HG02798 (cell line): ENCODE data around the gene MRPL9.
"Not testable (repeated sequence)": the region's sequence is repeated elsewhere in the genome, so short reads cannot be mapped to it uniquely, and the experiment has no call there.

Experiments
- ATAC-seq: cut with Tn5 transposase; IDR thresholded peaks from one replicate; pipeline ENCODE4 v1.9.1; 2021; ENCODE audit warnings: mild to moderate bottlenecking; ENCODE audit not compliant: unreplicated experiment, poor library complexity

The MRPL9 gene

DNA sequence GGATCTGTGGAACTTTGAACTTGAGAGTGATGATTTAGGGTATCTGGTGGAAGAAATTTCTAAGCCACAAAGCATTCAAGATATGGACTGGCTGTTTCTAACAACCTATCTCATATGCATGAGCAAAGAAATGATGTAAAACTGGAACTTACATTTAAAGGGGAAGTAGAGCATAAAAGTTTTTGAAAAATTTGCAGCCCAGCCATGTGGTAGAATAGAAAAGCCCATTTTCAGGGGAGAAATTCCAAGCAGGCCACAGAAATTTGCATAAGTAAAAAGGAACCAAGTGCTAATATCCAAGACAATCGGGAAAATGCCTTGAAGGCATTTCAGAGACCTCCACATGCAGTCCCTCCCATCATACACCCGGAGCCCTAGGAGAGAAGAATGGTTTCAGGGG lies 26.3 kb downstream of the MRPL9 start:
- ATAC-seq: no peak

DNA sequence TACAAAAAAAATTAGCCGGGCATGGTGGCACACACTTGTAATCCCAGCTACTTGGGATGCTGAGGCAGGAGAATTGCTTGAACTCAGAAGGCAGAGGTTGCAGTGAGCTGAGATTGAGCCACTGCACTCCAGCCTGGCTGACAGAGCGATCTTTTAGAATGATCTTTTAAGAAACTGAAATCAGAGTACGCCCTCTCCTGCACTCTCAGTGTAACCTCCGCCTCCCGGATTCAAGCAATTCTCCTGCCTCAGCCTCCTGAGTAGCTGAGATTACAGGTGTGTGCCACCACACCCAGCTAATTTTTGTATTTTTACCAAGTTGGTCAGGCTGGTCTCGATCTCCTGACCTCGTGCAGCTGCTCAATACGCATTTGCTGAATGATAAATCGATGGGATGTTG lies 29.3 kb downstream of the MRPL9 start:
- ATAC-seq: not testable (repeated sequence)

DNA sequence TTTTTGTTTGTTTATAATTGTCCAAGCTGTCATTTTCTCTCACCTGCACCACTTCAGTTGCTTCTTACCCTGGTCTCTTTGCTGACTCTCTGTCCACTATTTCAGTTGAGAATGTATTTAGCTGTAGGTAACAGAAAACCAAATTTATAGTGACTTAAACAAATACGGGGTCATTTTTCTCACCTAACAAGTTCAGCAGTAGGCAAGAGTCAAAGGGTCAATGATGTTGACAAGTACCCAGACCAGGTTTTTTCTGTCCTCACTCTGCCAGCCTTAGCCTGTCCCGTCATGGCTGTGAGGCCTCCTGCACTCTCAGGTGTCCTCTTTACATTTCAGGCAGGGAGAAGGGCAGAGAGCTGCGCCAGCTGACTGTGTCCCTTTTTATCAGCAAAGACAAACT lies 30.2 kb downstream of the MRPL9 start:
- ATAC-seq: no peak

DNA sequence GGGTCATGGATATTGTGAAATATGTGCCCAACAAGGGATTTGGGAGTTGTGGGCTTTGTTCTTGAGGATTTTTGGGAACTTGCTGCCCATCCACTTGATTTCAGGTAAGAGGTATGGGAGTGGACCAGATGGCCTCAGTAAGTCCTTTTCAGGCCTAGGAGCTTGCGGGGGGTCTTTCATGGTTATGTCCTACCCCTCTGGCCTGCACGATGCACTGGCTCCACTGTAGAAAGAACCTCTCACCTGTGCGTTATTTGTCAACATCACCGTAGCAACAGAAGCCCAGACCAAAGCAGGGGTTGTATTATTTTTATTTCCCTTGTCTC lies 33.4 kb downstream of the MRPL9 start:
- no peak for ATAC-seq

DNA sequence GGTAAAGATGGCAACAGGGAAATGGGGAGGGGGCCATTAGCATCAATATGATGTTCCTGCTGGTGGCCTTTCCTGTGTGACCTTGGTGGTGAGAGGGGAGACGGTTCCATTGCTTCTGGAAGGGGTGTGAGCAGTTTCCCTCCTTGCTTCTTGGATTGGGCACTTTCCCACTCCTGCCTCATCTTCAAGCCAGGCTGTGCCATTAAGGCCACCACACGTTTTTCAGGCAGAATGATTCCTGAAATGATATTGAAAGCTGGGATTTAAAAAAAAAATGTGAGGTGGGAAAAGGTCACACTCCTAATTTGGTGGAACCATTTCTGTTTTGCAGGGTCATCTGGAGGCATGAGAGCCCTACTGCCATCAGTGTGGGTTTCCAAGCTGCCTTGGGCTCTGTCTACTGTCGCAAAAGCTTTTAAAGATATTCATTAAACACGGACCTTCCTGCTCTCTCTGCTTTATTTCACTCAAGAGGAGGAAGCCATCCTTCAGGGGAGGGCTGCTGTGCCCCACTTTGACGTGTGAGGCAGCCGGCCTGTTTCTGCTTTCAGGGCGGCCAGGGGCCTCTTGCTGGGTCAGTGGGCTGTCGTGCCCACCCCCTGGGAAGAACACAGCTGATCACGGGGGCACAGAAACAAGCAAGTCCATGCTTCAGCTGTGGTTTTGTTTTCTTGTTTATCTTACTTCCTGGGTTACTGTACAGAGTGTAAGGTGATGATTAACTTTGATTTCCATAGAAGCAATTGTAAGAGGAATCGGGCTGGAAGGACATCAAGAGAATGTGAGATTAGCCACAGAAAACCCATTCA lies 33.9 kb downstream of the MRPL9 start:
- ATAC-seq: no peak

DNA sequence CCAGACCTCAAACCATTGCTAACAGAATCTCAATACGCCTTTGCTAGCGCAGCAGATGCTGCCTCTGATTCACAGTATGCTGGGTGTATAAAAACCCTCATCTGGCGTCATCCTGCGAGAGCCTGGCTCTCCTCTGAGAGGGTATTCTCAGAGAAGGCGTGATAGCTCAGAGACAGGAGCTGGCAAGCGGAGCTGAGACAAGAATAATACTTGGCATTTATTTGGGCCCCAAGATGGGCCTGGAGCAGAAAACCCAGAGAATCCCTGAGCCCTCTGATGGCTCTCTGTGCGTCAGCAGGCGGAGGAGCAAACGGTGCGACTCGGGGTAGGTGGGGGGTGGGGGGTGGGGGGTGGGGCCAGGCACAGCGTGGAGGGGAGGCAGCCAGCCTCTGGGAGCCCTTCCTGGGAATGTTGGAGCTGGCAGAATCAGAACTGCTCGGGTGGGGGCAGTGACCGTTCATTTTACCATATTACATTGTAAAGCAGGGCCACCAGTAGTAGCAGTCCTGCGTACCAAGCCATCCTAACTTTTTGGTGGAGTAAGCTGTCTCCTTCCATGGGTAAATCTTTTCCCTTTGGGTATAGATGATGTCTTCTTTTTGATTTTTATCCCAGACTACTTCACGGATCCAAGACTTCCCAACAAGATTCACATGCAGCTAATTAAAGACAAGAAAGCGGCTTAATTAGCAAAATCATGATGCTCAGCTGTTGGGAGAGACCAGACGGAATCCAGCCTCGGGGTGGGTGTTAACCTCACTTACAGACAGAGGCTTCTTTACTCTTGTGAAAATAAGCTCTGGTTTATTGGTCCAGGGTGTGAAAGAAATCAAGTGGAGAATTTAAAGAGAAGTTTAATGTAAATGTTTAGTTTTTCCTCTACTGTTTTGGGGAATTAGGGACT lies 34.9 kb downstream of the MRPL9 start:
- no peak for ATAC-seq

DNA sequence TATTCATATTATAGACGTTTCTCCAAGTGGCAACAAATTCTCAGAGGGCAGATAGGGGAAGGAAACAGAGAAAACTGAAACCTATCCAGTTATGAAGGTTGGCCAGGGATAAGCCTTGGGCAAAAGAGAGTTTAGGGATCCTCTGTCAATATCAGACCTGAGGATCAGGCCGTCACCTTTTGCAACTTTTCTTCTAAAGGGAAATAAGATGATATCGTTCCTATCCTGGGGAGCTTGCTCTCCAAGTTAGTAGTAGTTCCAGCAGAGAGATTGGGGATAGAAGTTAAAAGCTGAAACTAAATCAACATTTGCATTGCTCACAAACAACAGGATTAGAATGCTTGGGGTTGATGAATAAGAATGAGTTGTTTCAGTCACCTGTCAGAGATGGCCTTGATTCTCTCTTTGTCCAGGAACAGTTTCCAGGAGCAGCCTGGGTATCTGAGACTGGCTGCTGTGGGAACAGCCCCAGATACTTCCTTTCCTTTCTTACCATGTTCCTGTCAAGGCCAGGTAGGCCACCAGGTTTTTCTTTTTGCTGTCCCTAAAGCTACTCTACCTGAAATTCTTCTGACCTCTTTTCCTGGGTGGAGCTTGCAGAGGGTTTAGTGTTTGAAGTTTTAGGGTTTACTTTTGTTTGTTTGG lies 39.4 kb downstream of the MRPL9 start:
- no peak for ATAC-seq

DNA sequence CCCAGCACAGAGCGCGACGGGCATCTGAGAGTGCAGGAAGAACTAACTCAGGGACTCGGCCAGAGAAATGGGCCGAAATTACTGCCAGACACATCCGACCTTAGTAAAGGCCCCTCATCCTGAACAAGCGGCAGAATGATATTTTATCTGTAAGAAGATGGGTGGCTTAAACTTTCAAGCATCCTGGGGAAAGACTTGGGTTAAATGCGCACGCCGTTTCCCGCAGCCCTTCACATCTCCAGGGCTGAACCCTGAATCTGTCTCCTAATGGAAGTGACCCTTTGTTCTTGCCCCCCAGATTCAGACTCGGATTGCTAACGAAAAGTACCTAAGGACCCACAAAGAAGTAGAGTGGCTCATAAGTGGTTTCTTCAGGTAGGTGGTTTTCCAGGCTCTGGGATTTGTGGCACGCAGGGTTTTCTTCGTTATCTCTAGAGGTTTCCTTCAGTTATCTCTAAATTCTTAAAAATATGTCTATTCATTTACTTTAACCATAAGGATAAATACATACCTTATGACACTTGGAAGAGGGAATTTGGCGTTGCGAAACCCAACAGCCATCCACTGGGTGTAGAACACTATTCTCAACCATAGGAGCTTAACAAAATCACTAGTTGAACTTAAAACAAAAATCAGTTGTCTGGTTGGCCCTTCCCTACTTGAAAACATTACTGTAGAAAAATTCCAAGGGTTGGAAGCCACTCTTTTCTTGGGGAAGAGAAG lies 41.3 kb downstream of the MRPL9 start:
- ATAC-seq: no peak

DNA sequence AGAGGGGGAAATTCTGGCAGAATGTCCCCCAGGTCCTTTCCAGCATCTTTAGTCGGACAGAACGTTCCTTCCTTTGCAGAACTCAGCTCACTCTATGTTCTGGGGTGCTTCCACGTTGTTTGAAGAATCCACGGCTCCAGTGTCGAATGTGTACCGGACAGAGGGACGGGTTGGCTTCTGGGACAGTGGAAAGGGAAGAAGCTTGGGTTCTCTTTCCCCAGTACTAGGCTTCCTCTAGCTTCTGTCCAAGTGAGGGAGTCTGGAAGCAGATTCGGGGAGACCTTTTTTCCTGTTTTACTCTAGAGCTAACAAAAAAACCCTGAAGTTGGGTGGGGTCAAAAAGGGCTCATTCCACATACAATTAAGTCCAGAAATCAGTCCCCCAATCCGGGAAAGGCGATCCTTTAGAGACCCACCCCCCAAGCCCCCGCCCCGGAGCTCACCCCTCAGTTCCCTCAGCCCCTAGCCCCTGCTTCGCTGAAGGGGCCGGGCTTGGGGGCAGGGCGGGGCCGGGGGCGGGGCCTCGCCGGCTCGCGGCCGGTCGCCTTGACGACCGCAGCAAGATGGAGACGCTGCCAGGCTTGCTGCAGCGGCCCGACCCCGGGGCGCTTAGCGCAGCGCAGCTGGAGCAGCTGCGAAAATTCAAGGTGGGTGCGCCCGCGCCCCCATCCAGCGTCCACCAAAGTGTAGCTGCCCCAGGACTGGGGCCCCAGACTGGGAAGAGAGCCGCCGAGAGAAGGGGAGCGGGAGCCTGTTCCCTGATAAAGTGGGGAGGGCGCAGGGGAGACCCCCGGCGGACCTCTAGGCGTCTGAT lies 42.1 kb downstream of the MRPL9 start, which contains the start of gene RIIAD1:
TSS of gene RIIAD1 (plus strand) at position 549 of the 814 bp plus-strand sequence. CDS start at position 564, 15 bp downstream.
- peak; percentile 73 for ATAC-seq

DNA sequence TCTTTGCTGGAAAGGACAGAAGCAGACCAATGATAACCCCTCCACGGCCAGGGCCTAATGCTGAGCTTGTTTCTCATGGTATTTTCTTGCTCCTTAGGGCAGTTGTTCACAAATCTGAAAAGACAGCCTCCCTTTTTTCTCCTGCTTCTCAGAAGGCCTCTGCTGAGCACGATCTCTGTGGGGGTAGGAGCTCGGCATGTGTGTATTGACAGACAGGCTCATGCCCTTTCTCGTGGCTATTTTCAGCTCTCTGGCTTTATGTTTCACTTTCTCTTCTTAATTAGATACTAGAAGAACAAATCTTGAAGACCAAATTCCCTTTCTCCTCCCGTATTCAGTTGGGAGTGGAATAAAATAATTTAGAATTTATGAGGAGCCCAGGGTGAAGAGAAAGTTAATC lies 42.7 kb downstream of the MRPL9 start:
- ATAC-seq: no peak

DNA sequence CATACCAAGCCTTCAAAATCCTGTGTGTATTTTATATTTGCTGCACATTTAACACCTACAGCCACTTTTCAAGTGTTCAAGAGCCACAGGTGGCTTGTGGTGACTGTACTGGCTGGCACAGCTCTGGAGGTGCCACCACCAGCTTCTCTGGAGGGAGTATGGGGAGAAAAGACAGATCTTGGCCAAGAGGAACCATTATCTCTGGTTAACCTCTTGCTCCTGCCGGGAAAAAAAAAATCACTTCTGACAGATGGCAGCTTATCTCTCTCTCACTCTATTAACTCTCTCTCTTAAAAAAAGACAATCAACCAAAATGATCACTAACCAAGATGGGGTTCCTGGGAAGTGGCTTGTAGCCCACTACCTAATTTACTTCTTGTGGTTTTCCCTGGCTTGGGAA lies 43.2 kb downstream of the MRPL9 start:
- ATAC-seq: no peak

DNA sequence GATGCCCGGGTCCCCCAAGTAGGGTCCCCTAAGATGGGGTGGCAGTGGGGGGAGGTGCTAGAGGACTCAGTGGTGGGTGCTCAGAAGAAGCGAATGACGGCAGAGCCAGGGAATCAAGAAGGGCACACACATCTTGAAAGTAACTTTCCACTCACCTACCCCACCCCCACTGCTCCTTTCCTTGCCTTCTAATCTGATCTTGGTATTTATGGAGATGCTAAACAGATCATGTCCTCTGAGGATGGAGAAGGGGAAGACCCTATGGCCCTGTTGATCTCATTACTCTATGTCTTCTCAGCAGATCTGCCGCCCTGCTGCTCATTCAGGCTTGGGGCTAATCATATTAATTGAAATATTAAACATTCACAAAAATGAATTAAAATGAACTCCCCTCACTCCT lies 44.6 kb downstream of the MRPL9 start:
- no peak for ATAC-seq

DNA sequence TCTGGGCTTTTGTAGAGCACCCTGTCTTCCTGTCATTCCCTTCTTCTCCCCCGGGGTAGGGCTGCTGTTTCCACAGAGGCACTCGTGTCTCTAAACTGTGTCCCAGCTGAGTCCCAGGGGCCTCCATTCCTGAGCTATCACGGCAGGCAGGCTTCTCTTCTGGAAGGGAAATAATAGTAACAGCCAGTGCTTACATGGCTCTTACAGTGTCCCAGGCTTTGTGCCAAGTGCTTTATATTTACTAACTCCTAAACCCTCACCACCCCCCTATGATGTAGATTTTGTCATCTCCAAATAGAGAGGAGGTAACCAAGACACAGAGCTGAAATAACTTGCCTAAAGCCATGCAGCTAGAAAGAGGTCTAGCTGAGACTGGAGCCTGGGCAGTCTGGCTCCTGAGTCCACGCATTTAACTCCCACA lies 45.3 kb downstream of the MRPL9 start:
- ATAC-seq: no peak

DNA sequence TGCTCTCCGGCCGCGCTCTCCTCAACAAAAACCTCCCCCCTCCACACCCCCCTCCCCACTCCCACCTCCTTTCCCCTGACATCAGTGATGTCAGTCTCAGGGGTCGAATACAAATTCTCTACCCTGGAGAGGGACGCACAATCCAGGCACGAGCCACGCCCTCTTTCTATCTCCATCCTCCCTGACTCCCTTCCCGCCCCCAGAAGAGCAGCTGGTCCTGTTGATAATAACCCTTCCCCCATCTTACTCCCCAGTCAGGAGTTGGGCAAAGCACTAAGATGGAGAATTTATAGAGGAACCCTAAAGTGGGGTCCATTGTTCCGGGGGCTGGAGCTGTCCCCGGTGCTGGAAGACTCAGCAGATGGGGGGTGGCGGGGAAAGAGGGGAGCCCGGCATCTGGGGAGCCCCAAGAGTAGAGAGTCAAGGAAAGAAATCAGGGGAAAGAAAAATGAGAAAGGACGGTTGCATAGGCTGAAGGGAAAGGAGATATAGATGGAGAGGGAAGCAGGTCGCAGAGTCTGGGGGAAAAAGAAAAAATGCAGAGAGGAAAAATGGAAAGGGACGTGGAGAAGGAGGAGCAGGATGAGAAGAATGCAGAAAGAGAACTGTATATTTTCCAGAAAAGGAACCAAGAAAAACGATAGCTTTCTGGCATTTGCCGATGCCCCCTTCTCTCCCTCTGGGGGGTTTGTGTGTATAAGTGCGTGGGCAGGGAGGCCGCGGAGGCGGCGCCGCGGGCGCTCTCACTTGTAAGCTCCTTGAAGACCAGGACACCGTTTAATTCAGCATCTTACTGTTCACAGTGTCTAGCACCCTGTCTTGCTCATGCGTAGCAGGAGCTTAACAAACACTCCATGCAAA lies 46.3 kb downstream of the MRPL9 start, which contains the start of gene CELF3:
TSS of gene CELF3 (minus strand) at position 33 of the 861 bp plus-strand sequence. CDS start 783 bp downstream, outside the sequence.
- ATAC-seq: no peak

DNA sequence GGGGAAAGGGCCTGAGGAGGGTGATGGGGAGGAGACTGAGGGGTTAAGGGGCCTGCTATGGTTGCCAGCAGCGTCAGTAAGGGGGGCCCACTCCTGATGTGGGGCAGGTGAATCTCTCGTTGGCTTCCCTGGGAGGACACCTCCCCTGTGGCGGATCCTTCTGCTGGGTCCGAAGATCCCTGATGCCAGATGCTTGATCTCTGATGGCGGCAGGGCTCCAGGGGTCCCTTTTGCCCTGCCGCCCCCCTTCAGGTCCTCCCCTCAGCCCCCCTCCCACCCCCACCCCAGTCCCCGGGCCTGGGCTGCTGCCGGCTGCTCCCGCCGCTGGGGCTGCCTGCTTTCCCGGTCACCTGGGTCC lies 46.9 kb downstream of the MRPL9 start:
- ATAC-seq: no peak

DNA sequence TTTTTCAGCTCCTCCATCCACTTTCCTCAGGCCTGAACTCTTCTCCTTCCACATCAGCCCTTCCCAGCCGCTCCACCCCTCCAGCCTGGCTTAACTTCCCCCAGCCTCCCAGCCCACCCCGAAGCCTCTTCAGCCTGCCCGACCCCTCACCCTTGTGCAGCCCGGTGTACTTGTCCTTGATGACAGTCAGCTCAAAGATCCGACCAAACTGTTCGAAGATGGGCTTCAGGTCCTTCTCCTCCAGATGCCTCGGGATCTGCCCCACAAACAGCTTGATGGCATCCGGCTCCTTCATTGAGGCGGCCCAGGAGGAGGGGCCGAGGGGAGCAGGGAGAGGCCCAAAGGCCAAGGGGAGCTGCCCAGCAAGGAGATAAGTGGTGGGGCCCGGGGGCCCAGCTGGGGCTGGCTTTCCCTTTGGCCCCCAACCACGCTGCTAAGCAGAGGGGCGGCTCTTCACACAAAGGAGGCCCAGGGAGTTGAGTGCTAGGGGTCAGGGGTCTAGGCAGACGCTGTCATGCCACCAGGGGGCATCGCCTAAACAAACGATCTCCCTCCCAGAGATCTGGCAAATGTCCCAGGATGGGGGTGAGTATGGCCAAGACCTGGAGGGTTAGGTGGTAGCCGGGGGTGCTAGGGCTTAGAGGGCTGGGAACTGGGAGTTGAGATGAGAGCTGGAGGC lies 47.4 kb downstream of the MRPL9 start:
- no peak for ATAC-seq

DNA sequence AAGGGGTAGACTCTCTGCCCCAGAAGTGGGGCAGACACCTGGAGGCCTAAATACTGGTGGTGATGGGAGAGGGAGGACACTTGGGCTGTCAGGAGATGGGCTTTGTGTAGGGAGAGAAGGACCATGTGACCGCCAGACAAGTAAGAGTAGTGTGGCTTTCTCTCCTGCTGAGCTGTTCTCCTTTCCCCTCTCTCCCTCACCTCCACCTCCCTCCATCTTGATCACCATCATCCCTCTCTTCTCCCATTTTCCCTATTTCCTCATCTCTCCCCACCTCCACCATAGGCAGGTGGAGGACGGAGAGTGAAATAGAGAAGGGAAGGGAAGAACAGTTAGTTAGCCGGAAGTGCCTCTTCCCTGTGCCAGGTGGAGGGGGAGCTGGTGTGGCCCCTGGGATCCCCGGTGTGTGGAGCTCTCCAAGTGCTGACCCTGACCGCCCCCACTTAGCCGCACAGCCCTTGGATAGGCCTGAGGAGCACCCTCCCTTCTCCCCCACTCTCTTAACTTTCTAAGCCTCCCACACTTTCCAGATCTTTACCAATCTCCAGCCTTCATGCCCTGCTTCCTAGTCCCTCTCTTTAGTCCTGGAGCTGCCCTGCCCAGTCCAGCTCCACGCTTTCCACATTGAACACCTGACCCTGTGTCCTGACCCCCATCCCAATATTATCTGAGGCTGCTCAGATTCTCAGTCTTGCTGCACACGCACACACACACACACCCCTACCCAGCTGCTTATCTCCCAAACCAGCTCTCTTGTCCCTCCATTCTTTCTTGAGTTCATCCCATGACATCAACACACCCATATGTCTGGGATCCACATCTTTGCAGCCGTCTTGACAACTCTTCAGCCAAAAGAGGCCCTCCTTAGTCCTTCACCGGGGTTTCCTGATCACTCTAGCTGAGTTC lies 48.2 kb downstream of the MRPL9 start:
- no peak for ATAC-seq
